ENCODE results near the gene CCDC57.

Gene CCDC57

GRCh38 chr17:82113941-82114340 lies 98.7 kb downstream of the CCDC57 start:
- no peak for TF ChIP-seq CTCF (conservative IDR thresholded peaks at IDR 0.05; ENCODE audit: control insufficient read depth, insufficient read depth, low read depth, low read length)
- H3K4me3 ChIP-seq (ENCODE audit: control insufficient read depth, low read depth, low read length), result no peak overlapping the region
- DNase-seq (ENCODE audit: low read depth), result no peak

GRCh38 chr17:82113422-82113821 lies 99.2 kb downstream of the CCDC57 start:
- DNase-seq (ENCODE audit: low read depth), result no peak
- no peak overlapping the region for H3K4me3 ChIP-seq (ENCODE audit: control insufficient read depth, low read depth, low read length)
- no peak for TF ChIP-seq CTCF (conservative IDR thresholded peaks at IDR 0.05; ENCODE audit: control insufficient read depth, insufficient read depth, low read depth, low read length)

GRCh38 chr17:82112914-82113311 lies 99.7 kb downstream of the CCDC57 start:
- TF ChIP-seq CTCF (conservative IDR thresholded peaks at IDR 0.05; ENCODE audit: control insufficient read depth, insufficient read depth, low read depth, low read length), result no peak
- DNase-seq (ENCODE audit: low read depth), result no peak
- no peak overlapping the region for H3K4me3 ChIP-seq (ENCODE audit: control insufficient read depth, low read depth, low read length)

GRCh38 chr17:82112181-82112913 lies 100.3 kb downstream of the CCDC57 start:
- DNase-seq (ENCODE audit: low read depth), result no peak
- H3K4me3 ChIP-seq (ENCODE audit: control insufficient read depth, low read depth, low read length), result no peak overlapping the region
- no peak for TF ChIP-seq CTCF (conservative IDR thresholded peaks at IDR 0.05; ENCODE audit: control insufficient read depth, insufficient read depth, low read depth, low read length)

GRCh38 chr17:82110298-82110697 lies 102.3 kb downstream of the CCDC57 start:
- no peak overlapping the region for H3K4me3 ChIP-seq (ENCODE audit: control insufficient read depth, low read depth, low read length)
- DNase-seq (ENCODE audit: low read depth), result no peak
- no peak for TF ChIP-seq CTCF (conservative IDR thresholded peaks at IDR 0.05; ENCODE audit: control insufficient read depth, insufficient read depth, low read depth, low read length)

- H3K4me3 ChIP-seq (ENCODE audit: control insufficient read depth, low read depth, low read length), result no peak overlapping the region
- TF ChIP-seq CTCF (conservative IDR thresholded peaks at IDR 0.05; ENCODE audit: control insufficient read depth, insufficient read depth, low read depth, low read length), result no peak
- DNase-seq (ENCODE audit: low read depth), result no peak
These were observed 103.6 kb downstream of the CCDC57 start for GRCh38 chr17:82108961-82109475.

Measured in fibroblast of mammary gland (primary cell).